ENCODE results near the gene RNF149.

GRCh38 chr2:101302016-101302415 is 6.5 kb downstream of the RNF149 start:
- TF ChIP-seq CTCF (IDR thresholded peaks at IDR 0.05; ENCODE audit: low read depth, low read length) (no peak), POLR2A (IDR thresholded peaks at IDR 0.05; ENCODE audit: extremely low read depth, insufficient read length) (no peak)

Data from NB4 (cell line).